ENCODE measurements around the gene NCKAP5.

Gene NCKAP5

DNA sequence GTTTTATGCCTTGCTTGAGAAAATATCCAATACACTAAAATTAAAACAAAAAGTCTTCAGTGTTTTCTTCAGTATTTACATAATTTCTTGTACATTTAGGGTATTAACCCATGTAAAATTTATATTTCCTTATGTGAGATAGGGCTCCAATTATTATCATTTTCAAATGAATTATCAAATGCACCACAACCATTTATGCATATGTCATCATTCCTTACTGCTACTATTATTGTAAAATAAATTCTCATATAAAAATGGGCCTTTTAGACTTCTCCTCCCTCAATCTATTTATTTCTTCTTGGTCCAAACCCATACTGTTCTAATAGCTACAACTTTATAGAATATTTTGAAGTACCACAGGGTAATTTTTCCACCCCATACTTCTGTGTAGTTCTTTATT, 722.9 kb downstream of the NCKAP5 start:
- no peak overlapping the region for H3K9ac ChIP-seq (ENCODE audit: low read length)
- no peaks in the 10 kb centered on the region for H3K27me3 ChIP-seq (ENCODE audit: insufficient read depth, low read length)
- H3K27ac ChIP-seq (ENCODE audit: low read depth, low read length, poor library complexity, severe bottlenecking): no peak overlapping the region
- no peak overlapping the region for H2AFZ ChIP-seq (ENCODE audit: low read length)
- H3F3A ChIP-seq (ENCODE audit: insufficient read depth, low read length): no peaks in the 10 kb centered on the region
- H3K79me2 ChIP-seq (ENCODE audit: insufficient read depth, low read length): no peaks in the 10 kb centered on the region
- no peak overlapping the region for H3K4me2 ChIP-seq (ENCODE audit: low read length)
- H3K4me3 ChIP-seq (ENCODE audit: low read depth, low read length, poor library complexity, severe bottlenecking): no peak overlapping the region
- no peaks in the 10 kb centered on the region for H3K9me3 ChIP-seq (ENCODE audit: low read length)
- TF ChIP-seq EZH2 (IDR thresholded peaks at IDR 0.05; ENCODE audit: borderline replicate concordance, low read length): no peak
- TF ChIP-seq, protein P1, sequence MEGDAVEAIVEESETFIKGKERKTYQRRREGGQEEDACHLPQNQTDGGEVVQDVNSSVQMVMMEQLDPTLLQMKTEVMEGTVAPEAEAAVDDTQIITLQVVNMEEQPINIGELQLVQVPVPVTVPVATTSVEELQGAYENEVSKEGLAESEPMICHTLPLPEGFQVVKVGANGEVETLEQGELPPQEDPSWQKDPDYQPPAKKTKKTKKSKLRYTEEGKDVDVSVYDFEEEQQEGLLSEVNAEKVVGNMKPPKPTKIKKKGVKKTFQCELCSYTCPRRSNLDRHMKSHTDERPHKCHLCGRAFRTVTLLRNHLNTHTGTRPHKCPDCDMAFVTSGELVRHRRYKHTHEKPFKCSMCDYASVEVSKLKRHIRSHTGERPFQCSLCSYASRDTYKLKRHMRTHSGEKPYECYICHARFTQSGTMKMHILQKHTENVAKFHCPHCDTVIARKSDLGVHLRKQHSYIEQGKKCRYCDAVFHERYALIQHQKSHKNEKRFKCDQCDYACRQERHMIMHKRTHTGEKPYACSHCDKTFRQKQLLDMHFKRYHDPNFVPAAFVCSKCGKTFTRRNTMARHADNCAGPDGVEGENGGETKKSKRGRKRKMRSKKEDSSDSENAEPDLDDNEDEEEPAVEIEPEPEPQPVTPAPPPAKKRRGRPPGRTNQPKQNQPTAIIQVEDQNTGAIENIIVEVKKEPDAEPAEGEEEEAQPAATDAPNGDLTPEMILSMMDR (IDR thresholded peaks at IDR 0.05; ENCODE audit: low read length): no peak
- no peaks in the 10 kb centered on the region for H3K36me3 ChIP-seq (ENCODE audit: insufficient read depth, low read length)
- H3K4me1 ChIP-seq (ENCODE audit: insufficient read depth, low read length, severe bottlenecking): no peaks in the 10 kb centered on the region
- H4K20me1 ChIP-seq (ENCODE audit: insufficient read depth, low read length): no peaks in the 10 kb centered on the region
- no peaks in the 10 kb centered on the region for H3K9me2 ChIP-seq (ENCODE audit: low read depth, low read length)

DNA sequence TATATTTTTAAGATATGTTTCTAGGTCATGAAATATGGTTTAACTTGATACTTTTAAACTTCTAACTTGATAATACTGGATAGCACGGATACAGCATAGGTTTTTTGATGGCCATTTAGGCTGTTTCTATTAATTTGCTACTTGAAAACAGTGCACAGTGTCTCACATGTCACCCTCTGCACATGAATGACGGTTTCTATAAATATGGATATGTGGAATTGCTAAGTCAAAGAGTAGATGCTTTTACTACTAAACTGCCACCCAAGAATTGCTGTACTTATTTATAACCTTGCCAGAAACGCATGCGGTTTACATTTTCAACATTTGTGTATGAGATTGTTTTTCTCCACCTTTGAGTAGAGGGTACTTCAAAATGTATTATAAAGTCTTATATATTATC, 723.7 kb downstream of the NCKAP5 start:
- Histone ChIP-seq H3K9me3 (ENCODE audit: low read length) (no peaks in the 10 kb centered on the region), H3K27me3 (ENCODE audit: insufficient read depth, low read length) (no peaks in the 10 kb centered on the region), H3K4me3 (ENCODE audit: low read depth, low read length, poor library complexity, severe bottlenecking) (no peak overlapping the region), H3K36me3 (ENCODE audit: insufficient read depth, low read length) (no peaks in the 10 kb centered on the region), H3K4me2 (ENCODE audit: low read length) (no peak overlapping the region), H3K9me2 (ENCODE audit: low read depth, low read length) (no peaks in the 10 kb centered on the region), H3K79me2 (ENCODE audit: insufficient read depth, low read length) (no peaks in the 10 kb centered on the region), H3K9ac (ENCODE audit: low read length) (no peak overlapping the region), H2AFZ (ENCODE audit: low read length) (no peak overlapping the region), H3F3A (ENCODE audit: insufficient read depth, low read length) (no peaks in the 10 kb centered on the region), H3K4me1 (ENCODE audit: insufficient read depth, low read length, severe bottlenecking) (no peaks in the 10 kb centered on the region), H3K27ac (ENCODE audit: low read depth, low read length, poor library complexity, severe bottlenecking) (no peak overlapping the region), H4K20me1 (ENCODE audit: insufficient read depth, low read length) (no peaks in the 10 kb centered on the region)
- TF ChIP-seq, protein P1 (IDR thresholded peaks at IDR 0.05; ENCODE audit: low read length): no peak
- TF ChIP-seq EZH2 (IDR thresholded peaks at IDR 0.05; ENCODE audit: borderline replicate concordance, low read length): no peak

GRCh38 chr2:132837769-132838168, 730.5 kb downstream of the NCKAP5 start:
- no peaks in the 10 kb centered on the region for H4K20me1 ChIP-seq (ENCODE audit: insufficient read depth, low read length)
- no peak overlapping the region for H3K9ac ChIP-seq (ENCODE audit: low read length)
- H3K36me3 ChIP-seq (ENCODE audit: insufficient read depth, low read length): no peaks in the 10 kb centered on the region
- H3K4me3 ChIP-seq (ENCODE audit: low read depth, low read length, poor library complexity, severe bottlenecking): no peak overlapping the region
- no peaks in the 10 kb centered on the region for H3K9me2 ChIP-seq (ENCODE audit: low read depth, low read length)
- H3K27me3 ChIP-seq (ENCODE audit: insufficient read depth, low read length): no peaks in the 10 kb centered on the region
- no peaks in the 10 kb centered on the region for H3K4me1 ChIP-seq (ENCODE audit: insufficient read depth, low read length, severe bottlenecking)
- peaks cover 3% of the 10 kb centered on the region; the same call in 1 of the 2 replicates for H3K9me3 ChIP-seq (ENCODE audit: low read length)
- no peaks in the 10 kb centered on the region for H3K79me2 ChIP-seq (ENCODE audit: insufficient read depth, low read length)
- H2AFZ ChIP-seq (ENCODE audit: low read length): no peak overlapping the region
- no peak overlapping the region for H3K27ac ChIP-seq (ENCODE audit: low read depth, low read length, poor library complexity, severe bottlenecking)
- H3K4me2 ChIP-seq (ENCODE audit: low read length): no peak overlapping the region
- TF ChIP-seq, protein P1 (IDR thresholded peaks at IDR 0.05; ENCODE audit: low read length): no peak
- no peak for TF ChIP-seq EZH2 (IDR thresholded peaks at IDR 0.05; ENCODE audit: borderline replicate concordance, low read length)
- H3F3A ChIP-seq (ENCODE audit: insufficient read depth, low read length): no peaks in the 10 kb centered on the region
